SKM-1 (cell line): ENCODE data around the gene PGM3.

Source experiments
- DNase-seq: peaks from one replicate; lab custom pipeline; 2025; ENCODE audit not compliant: unreplicated experiment; lab: John Stamatoyannopoulos, UW

Gene PGM3

DNA sequence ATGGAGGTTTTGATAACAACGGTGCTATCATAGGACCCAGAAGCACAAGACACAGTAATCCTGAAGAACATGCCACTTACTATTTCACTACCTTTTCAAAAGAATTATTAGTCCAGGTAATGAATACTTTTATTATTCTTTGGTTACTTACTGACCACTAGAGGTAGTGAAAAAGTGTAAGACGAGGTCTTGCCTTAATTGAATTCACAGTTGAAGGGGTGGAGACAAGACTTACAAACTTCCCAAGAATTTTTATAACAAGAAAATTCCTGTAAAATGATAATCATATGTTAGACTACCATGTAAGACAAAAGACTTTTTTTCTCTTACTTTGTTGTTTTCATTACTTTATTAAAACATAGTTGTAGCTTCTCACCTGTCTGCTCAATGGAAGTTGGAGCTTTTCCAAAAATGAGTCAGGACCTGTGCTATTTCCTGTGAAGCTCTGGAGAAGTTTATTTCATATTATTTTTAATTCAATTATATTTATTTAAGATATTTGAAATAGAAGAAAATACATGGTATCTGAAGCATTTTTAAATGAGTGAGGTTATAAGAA lies 73.2 kb downstream of the PGM3 start:
- DNase-seq: no peak

GRCh38 chr6:83117802-83118201 lies 75.3 kb downstream of the PGM3 start:
- DNase-seq: no peak
